Measurements from ENCODE around the gene LIF.

The LIF gene

GRCh38 chr22:30252411-30253204 lies 6.0 kb upstream of the LIF start:
- Histone ChIP-seq H3K27me3 (no peaks in the 10 kb centered on the region), H3K4me1 (peaks cover 30% of the 10 kb centered on the region), H3K4me3 (ENCODE audit: low read depth, low read length) (no peak overlapping the region; the same call in 1 of the 2 replicates), H3K36me3 (no peaks in the 10 kb centered on the region), H3K9me3 (no peaks in the 10 kb centered on the region)
- TF ChIP-seq, protein P1, sequence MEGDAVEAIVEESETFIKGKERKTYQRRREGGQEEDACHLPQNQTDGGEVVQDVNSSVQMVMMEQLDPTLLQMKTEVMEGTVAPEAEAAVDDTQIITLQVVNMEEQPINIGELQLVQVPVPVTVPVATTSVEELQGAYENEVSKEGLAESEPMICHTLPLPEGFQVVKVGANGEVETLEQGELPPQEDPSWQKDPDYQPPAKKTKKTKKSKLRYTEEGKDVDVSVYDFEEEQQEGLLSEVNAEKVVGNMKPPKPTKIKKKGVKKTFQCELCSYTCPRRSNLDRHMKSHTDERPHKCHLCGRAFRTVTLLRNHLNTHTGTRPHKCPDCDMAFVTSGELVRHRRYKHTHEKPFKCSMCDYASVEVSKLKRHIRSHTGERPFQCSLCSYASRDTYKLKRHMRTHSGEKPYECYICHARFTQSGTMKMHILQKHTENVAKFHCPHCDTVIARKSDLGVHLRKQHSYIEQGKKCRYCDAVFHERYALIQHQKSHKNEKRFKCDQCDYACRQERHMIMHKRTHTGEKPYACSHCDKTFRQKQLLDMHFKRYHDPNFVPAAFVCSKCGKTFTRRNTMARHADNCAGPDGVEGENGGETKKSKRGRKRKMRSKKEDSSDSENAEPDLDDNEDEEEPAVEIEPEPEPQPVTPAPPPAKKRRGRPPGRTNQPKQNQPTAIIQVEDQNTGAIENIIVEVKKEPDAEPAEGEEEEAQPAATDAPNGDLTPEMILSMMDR (IDR thresholded peaks at IDR 0.05; ENCODE audit: low read depth, low read length) = no peak
- no peak for DNase-seq

DNA sequence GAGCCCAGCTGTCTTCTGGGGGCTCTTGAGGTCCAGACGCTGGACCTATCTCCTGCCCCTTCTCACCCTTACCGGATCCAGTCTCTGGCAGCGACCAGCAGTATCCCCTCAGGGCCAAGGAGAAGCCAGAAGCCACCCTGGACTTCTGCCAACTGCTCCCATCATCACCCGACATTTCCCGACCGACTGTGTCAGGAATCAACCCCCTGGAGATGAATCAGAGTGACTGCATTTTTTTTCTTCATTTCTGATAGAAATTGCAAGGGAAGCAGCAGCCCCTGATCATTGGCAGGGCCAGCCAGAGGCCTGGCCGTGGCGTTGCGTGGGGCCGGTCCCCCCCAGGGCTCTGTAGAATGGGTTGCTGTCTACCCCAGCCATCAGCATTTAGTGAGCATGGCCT lies 5.2 kb upstream of the LIF start:
- Histone ChIP-seq H3K36me3 (no peaks in the 10 kb centered on the region), H3K4me3 (ENCODE audit: low read depth, low read length) (no peak overlapping the region; the same call in 1 of the 2 replicates), H3K27me3 (no peaks in the 10 kb centered on the region), H3K9me3 (no peaks in the 10 kb centered on the region), H3K4me1 (peaks cover 30% of the 10 kb centered on the region)
- TF ChIP-seq, protein P1 (IDR thresholded peaks at IDR 0.05; ENCODE audit: low read depth, low read length) = no peak
- peak; percentile 92 for DNase-seq

DNA sequence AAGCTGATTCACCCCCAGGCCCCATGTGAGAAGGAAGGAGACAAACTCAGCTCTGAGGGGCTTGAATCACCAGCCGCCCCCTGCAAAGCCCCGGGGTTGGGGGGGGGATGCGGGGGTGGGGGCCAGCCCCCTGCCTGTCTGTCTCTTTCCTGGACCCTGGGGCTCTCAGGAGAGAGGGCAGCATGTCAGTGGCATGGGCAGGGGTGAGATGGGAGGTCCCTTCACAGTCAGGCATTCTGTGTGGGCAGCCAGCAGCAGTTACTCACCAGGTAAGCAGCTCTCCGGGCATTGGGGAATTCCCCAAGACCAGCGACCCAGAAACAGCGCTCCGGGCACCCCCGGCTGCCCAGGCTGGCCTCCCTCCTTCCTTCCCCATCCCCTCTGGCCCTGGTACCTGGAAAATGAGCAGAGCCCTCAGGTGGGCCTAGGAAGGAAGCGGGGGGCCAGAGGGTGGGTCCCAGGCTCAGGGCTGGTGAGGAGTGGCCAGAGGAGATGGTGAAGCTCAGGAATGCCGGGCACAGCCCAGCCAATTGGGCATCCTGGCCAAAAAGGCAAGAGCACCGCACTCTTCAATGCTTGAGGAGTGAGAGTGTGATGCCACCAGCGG lies 4.2 kb upstream of the LIF start:
- Histone ChIP-seq H3K36me3 (no peaks in the 10 kb centered on the region), H3K4me3 (ENCODE audit: low read depth, low read length) (no peak overlapping the region), H3K4me1 (peaks cover 28% of the 10 kb centered on the region), H3K9me3 (no peaks in the 10 kb centered on the region), H3K27me3 (peaks cover 8% of the 10 kb centered on the region; the same call in 1 of the 2 replicates)
- TF ChIP-seq, protein P1 (IDR thresholded peaks at IDR 0.05; ENCODE audit: low read depth, low read length) = no peak
- no peak for DNase-seq

DNA sequence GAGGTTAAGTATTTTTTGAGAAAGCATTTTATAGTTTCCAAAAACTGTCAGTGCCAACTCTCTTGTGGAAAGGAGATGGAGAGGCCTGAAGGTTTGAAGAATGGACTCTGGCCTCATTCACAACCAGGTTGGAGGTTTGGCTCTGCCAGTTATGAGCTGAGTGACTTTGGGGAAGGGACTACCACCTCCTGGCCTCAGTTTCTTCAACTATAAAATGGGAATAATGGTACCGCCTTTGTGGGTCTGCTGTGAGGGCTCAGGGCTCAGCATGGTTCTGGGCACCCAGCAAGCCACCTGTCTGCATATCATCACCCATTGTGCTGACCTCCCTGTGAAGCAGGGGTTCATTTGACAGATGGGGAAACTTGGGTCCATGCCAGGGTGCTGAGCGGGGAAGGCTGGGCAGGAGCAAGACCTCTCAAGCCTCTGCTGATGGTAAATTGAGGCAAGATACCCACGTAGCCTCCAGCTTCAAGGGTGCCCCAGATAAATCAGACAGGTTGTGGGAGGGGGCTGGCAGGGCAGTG lies 3.5 kb upstream of the LIF start:
- no peaks in the 10 kb centered on the region for H3K9me3 ChIP-seq
- DNase-seq = no peak
- peaks cover 8% of the 10 kb centered on the region; the same call in 1 of the 2 replicates for H3K27me3 ChIP-seq
- TF ChIP-seq, protein P1 (IDR thresholded peaks at IDR 0.05; ENCODE audit: low read depth, low read length) = no peak
- no peaks in the 10 kb centered on the region for H3K36me3 ChIP-seq
- peaks cover 28% of the 10 kb centered on the region for H3K4me1 ChIP-seq
- H3K4me3 ChIP-seq (ENCODE audit: low read depth, low read length) = no peak overlapping the region

GRCh38 chr22:30249049-30250038 lies 2.8 kb upstream of the LIF start:
- H3K9me3 ChIP-seq = no peaks in the 10 kb centered on the region
- H3K4me1 ChIP-seq = peaks cover 26% of the 10 kb centered on the region
- no peaks in the 10 kb centered on the region for H3K36me3 ChIP-seq
- H3K27me3 ChIP-seq = peaks cover 8% of the 10 kb centered on the region; the same call in 1 of the 2 replicates
- H3K4me3 ChIP-seq (ENCODE audit: low read depth, low read length) = no peak overlapping the region
- TF ChIP-seq, protein P1 (IDR thresholded peaks at IDR 0.05; ENCODE audit: low read depth, low read length) = no peak
- no peak for DNase-seq
